A673 (cell line): ENCODE results near the gene ABHD1. TPM values are rescaled to one million over a fixed set of nuclear protein-coding genes. Genes with fewer than 3 reads are reported as not detected.

Experiments
- BruUV-seq: library from RNA; stranded (reverse); fragments of 400-500 nt; replicated peaks from 2 replicates; lab custom pipeline; 2021; lab: Mats Ljungman, UMichigan
- CTCF ChIA-PET: fragments of 300-600 bp; sonication (Branson Sonifier 250); formaldehyde crosslinking; loops from one replicate; lab custom pipeline; 2022; ENCODE audit warnings: antibody characterized with exemption; lab: Charles Lee
- POLR2A ChIA-PET: fragments of 300-600 bp; sonication (Branson Sonifier 250); formaldehyde crosslinking; loops from one replicate; lab custom pipeline; 2022; ENCODE audit warnings: antibody characterized with exemption; ENCODE audit not compliant: low non-redundant PET; lab: Charles Lee
- DNase-seq: peaks from one replicate; pipeline ENCODE4 v3.0.0-alpha.2; 2015; ENCODE audit warnings: low spot score
- H3K27ac ChIP-seq: fragments of 200-600 bp; sonication (generic); 2 replicates; pipeline ENCODE4 v1.5.1; 2016; ENCODE audit warnings: mixed run types, low read depth, mild to moderate bottlenecking, mixed read lengths, antibody characterized with exemption, low read length; ENCODE audit not compliant: poor library complexity, severe bottlenecking
- H3K27me3 ChIP-seq: fragments of 200-600 bp; sonication (generic); replicated peaks from 2 replicates; pipeline ENCODE4 v1.6.1; 2017; ENCODE audit warnings: mixed run types, low read depth, mild to moderate bottlenecking, mixed read lengths, antibody characterized with exemption, low read length; ENCODE audit not compliant: insufficient read depth, poor library complexity
- H3K36me3 ChIP-seq: fragments of 200-600 bp; sonication (generic); 2 replicates; pipeline ENCODE4 v1.6.1; 2016; ENCODE audit warnings: mixed run types, mild to moderate bottlenecking, mixed read lengths, antibody characterized with exemption, low read length; ENCODE audit not compliant: insufficient read depth, poor library complexity, severe bottlenecking
- H3K4me1 ChIP-seq: fragments of 200-600 bp; sonication (generic); 2 replicates; pipeline ENCODE4 v1.6.1; 2017; ENCODE audit warnings: mixed run types, mild to moderate bottlenecking, mixed read lengths, antibody characterized with exemption, low read length; ENCODE audit not compliant: insufficient read depth, poor library complexity, severe bottlenecking
- H3K4me3 ChIP-seq: fragments of 200-600 bp; sonication (generic); 2 replicates; pipeline ENCODE4 v1.5.1; 2016; ENCODE audit warnings: low read depth, mixed run types, mild to moderate bottlenecking, mixed read lengths, low read length; ENCODE audit not compliant: poor library complexity, severe bottlenecking
- H3K9me3 ChIP-seq: fragments of 200-600 bp; sonication (generic); 2 replicates; pipeline ENCODE4 v1.6.1; 2016; ENCODE audit warnings: mixed run types, low read depth, mild to moderate bottlenecking, mixed read lengths, antibody characterized with exemption, low read length; ENCODE audit not compliant: poor library complexity, severe bottlenecking
- CTCF ChIP-seq: fragments of 300-800, 200-600 bp; sonication (generic); conservative IDR thresholded peaks from 2 replicates; pipeline ENCODE4 v1.5.1; 2017; ENCODE audit warnings: low read depth, mild to moderate bottlenecking, antibody characterized with exemption, low read length, moderate library complexity, mixed read lengths
- EZH2 ChIP-seq: fragments of 200-600 bp; sonication (generic); IDR thresholded peaks from 2 replicates; pipeline ENCODE4 v1.6.1; 2017; ENCODE audit warnings: borderline replicate concordance, low read depth, mild to moderate bottlenecking, mixed read lengths, antibody characterized with exemption, low read length; ENCODE audit not compliant: poor library complexity, severe bottlenecking
- intact Hi-C: fragments of 100-400 bp; cut with micrococcal nuclease; formaldehyde crosslinking; loops from one replicate; pipeline ENCODE4 v1.10.0; 2022; ENCODE audit not compliant: unreplicated experiment
- total RNA-seq: library from RNA; stranded (reverse); gene quantifications from 2 replicates; pipeline ENCODE4 v1.2.3, GENCODE V29; 2021

Gene ABHD1
- total RNA-seq, 1 experiment from 2014 or later = not detected

DNA sequence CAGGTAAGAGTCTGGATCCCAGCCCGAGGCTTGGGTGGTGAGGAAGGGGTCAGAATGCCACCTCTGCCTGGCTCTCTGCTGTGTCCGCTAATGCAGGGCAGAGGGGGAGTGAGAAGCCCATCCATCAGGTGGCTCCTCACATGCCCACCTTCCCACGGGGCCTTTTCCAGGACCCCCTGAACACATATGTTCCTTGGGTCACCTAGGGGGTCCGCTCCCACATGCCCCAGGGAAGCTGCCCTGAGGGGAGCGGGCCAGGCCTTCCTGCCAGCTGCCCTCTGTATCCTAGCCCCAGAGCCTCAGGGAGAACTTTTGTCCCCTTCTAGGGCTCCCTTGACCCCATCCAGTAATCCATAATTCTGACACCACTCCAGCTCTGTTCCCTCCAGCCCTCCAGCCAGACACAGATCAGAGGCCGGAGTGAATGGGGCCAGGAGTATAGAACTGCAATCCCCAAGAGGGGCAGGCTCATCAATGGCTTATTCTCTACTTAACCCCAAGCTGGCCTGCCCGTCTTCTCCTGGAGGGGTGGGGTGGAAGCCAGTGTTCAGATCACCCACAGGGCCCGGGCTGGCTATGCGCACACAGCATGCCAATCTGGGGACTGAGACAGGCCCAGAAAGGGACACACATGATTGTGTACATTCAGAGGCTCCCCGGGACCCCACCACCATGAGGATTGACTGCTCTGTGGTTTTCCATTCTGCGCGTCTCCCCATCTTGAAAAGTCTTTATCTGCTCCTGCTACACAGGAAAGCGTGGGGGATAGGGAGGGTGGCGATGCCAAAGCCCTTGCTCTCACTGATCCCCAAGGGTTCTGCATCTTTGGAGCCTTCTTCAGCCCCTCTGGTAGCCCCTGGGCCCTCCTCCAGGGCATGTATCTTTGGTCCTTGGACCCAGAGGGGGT, 44.1 kb upstream of the ABHD1 start:
- BruUV-seq = no TSS peak
- peak overlapping the region; percentile 80 for H3K27ac ChIP-seq
- POLR2A ChIA-PET = no interaction called here
- H3K9me3 ChIP-seq = no peaks in the 10 kb centered on the region
- H3K4me3 ChIP-seq = peak overlapping the region; percentile 36
- H3K36me3 ChIP-seq = no peaks in the 10 kb centered on the region
- no peak for DNase-seq
- CTCF ChIA-PET = interaction anchor here (0.6 kb wide), 1 partner anchor 603 kb away, joined by 4 read pairs; no protein-coding TSS in a partner anchor
- peaks cover 39% of the 10 kb centered on the region for H3K4me1 ChIP-seq
- intact Hi-C loops = no loop called here
- no peaks in the 10 kb centered on the region for H3K27me3 ChIP-seq
- TF ChIP-seq EZH2 (no peak), CTCF (no peak)

DNA sequence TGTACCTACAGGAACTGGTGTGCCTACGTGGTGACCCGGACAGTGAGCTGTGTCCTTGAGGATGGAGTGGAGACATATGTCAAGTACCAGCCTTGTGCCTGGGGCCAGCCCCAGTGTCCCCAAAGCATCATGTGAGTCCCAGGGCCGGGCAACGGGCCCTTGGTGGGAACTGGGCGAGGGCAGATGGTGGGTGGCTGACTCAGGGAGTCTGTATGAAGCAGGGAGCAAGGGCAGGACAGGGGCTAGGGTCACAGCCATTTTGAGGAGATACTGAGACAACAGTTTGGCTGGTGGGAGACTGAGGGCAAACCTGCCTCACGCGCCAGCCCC, 43.5 kb upstream of the ABHD1 start:
- Histone ChIP-seq H3K4me1 (peaks cover 33% of the 10 kb centered on the region), H3K36me3 (no peaks in the 10 kb centered on the region), H3K9me3 (no peaks in the 10 kb centered on the region), H3K27ac (peak overlapping the region; percentile 80), H3K4me3 (peak overlapping the region; percentile 36), H3K27me3 (no peaks in the 10 kb centered on the region)
- CTCF ChIA-PET = interaction anchor here (0.6 kb wide), 1 partner anchor 602 kb away, joined by 4 read pairs; no protein-coding TSS in a partner anchor
- no TSS peak for BruUV-seq
- TF ChIP-seq EZH2 (no peak), CTCF (no peak)
- intact Hi-C loops = no loop called here
- POLR2A ChIA-PET = no interaction called here
- DNase-seq = no peak

- H3K4me3 ChIP-seq = peak overlapping the region; percentile 17
- no peaks in the 10 kb centered on the region for H3K27me3 ChIP-seq
- DNase-seq = no peak
- no peak for TF ChIP-seq CTCF
- peaks cover 28% of the 10 kb centered on the region for H3K4me1 ChIP-seq
- no peaks in the 10 kb centered on the region for H3K36me3 ChIP-seq
- no peaks in the 10 kb centered on the region for H3K9me3 ChIP-seq
- peak overlapping the region; percentile 61 for H3K27ac ChIP-seq
- no TSS peak for BruUV-seq
- POLR2A ChIA-PET = no interaction called here
- intact Hi-C loops = no loop called here
- CTCF ChIA-PET = interaction anchor here (1.5 kb wide), 1 partner anchor 9 kb away, joined by 10 read pairs; the partner anchor contains the start of gene OST4
Measured at GRCh38 chr2:27080603-27080936, 43.0 kb upstream of the ABHD1 start.
